Measurements from ENCODE around the gene PLEKHF1. TPM values are rescaled to one million over a fixed set of nuclear protein-coding genes. Genes with fewer than 3 reads are reported as not detected.

PLEKHF1 gene, protein sequence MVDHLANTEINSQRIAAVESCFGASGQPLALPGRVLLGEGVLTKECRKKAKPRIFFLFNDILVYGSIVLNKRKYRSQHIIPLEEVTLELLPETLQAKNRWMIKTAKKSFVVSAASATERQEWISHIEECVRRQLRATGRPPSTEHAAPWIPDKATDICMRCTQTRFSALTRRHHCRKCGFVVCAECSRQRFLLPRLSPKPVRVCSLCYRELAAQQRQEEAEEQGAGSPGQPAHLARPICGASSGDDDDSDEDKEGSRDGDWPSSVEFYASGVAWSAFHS
- total RNA-seq (10 to 100 TPM; 10.8 to 17.5 TPM), polyA plus RNA-seq (10 to 100 TPM in 1 of 2 donors, 1 to 10 TPM in 1; 9.9 to 17.2 TPM)
- long read RNA-seq, donor 1, transcript PLEKHF1-201 (2 exons, 2,084 nt): major isoform, 103 of 143 reads
- long read RNA-seq, donor 1, transcript PLEKHF1-204 (2 exons, 1,357 nt): minor isoform, 22 of 143 reads
- long read RNA-seq, donor 1, partial matches to known transcripts: 14 of 143 reads
- long read RNA-seq, donor 1, other reads (novel, unspliced or antisense): 4 of 143 reads
- long read RNA-seq, donor 2, transcript PLEKHF1-204 (2 exons, 1,357 nt): minor isoform, 7 of 35 reads
- long read RNA-seq, donor 2, transcript PLEKHF1-201 (2 exons, 2,084 nt): major isoform, 24 of 35 reads
- long read RNA-seq, donor 2, partial matches to known transcripts: 0 of 35 reads
- long read RNA-seq, donor 2, other reads (novel, unspliced or antisense): 4 of 35 reads

DNA sequence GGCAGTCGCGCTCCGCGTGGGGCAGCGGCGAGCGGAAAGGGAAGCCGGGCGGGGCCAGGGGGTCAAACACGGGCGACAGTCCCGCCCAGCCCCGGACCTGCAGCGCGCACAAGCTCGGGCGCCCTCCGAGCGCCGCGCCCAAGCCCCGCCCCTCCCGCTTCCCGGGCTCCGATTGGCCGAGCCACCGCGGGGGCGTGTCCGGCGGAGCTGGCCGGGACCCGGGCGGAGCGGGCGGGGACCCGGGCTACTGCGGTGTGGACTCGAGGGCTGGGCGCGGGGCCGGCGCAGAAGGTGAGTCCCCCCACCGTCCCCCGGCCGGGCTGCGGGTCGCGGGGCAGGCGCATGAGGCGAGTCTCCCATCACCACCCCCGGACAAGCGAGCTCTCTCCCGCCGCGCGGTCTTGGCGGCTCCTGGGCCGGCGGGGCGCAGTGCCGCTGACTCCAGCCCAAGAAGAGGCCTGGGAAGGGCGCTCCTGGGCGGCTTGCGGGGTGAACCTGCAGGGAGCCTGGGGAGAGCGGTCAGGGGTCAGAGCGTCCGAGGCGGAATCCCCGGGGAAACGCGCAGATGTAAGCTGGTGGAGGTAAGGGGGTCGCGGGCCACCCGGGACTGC, at the start of gene PLEKHF1:
Gene PLEKHF1 (plus strand): TSS at position 247 of the 611 bp plus-strand sequence. CDS start 8,379 bp downstream, outside the sequence.
- Histone ChIP-seq H3K36me3 (ENCODE audit: control insufficient read depth in 1 of 2, insufficient read depth in 2 of 2, low read length in 1 of 2) (no peaks in the 10 kb centered on the region), H3K4me1 (ENCODE audit: control insufficient read depth in 1 of 2, insufficient read depth in 2 of 2, low read length in 2 of 2) (peaks cover 0 to 2% of the 10 kb centered on the region in 2 donors), H3K27ac (ENCODE audit: low read depth in 1 of 2, low read length in 2 of 2) (peak within 1 kb of the TSS; percentile 60 to 92), H3K27me3 (ENCODE audit: control insufficient read depth in 1 of 2, insufficient read depth in 2 of 2, low read length in 1 of 2) (no peaks in the 10 kb centered on the region), H3K9me3 (ENCODE audit: control insufficient read depth, low read length) (no peaks in the 10 kb centered on the region), H3K4me3 (ENCODE audit: low read length in 2 of 2) (peak within 1 kb of the TSS; percentile 57 to 80)
- ATAC-seq (ENCODE audit: low FRiP score) (peak; percentile 93), DNase-seq (peak; percentile 94 to 96)
- 0 to 1% methylated on average over 37 to 75 of the region's 75 CpGs for WGBS, 2 donors
- intact Hi-C loops (cut with DNase I): loop anchor here in 1 of 2 donors (5.0 kb wide), 1 partner anchor 53 kb away; no protein-coding TSS in a partner anchor

DNA sequence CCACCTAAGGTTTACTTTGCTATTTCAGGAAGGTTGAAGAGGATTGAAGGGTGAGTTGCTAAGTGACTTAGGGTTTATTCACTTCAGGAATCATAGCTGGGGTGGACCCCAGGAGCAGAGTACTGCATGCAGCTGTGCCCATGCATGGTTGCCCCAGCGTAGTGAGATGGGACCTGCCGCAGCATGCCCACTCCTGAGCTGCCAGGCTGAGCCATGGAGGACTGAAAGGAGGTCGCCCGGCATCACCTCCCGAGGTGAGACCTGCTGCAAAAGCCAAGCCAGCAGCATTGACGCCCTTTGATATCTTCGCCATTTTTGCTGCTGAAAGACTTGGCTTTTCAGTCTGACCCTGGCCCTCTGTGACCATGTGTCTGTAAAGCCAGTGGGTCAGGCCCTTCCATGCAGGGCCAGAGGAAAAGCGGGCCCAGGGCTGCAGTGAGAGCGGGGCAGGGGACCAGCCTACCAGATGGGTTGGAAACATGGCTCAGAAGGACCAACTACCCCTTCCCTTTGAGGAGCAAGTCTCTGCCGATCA, 49.3 kb upstream of the PLEKHF1 start:
- no peaks in the 10 kb centered on the region for H3K9me3 ChIP-seq (ENCODE audit: control insufficient read depth, low read length)
- H3K4me1 ChIP-seq (ENCODE audit: control insufficient read depth in 1 of 2, insufficient read depth in 2 of 2, low read length in 2 of 2): no peaks in the 10 kb centered on the region
- H3K36me3 ChIP-seq (ENCODE audit: control insufficient read depth in 1 of 2, insufficient read depth in 2 of 2, low read length in 1 of 2): peaks cover 0 to 19% of the 10 kb centered on the region in 2 donors
- DNase-seq (peak in 1 of 2 donors; percentile 56), ATAC-seq (ENCODE audit: low FRiP score) (no peak)
- H3K4me3 ChIP-seq (ENCODE audit: low read length in 2 of 2): no peak overlapping the region
- H3K27ac ChIP-seq (ENCODE audit: low read depth in 1 of 2, low read length in 2 of 2): no peak overlapping the region
- WGBS, 2 donors: 91 to 92% methylated on average over 10 of the region's 10 CpGs
- no peaks in the 10 kb centered on the region for H3K27me3 ChIP-seq (ENCODE audit: control insufficient read depth in 1 of 2, insufficient read depth in 2 of 2, low read length in 1 of 2)
- intact Hi-C loops (cut with DNase I): no loop called here

DNA sequence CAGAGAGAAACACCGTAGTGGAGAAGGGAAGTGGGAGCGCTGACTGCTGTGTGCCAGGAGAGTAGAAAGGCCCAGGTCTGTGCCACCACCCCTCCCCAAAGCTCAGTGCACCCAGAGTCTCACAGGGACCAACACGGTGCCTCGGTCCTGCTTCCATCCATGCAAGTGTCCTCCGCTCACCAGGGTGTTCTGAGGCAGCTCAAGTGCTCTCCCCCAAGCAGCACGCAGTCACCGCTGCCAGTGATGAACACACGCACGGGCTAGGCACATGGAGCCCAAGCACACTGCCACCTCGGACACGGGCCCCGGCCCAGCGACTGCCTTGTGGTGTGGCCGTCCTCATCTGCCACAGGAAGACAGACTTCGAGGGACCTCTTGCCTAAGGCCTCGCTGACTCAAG, 48.7 kb upstream of the PLEKHF1 start:
- intact Hi-C loops (cut with DNase I): no loop called here
- no peak for ATAC-seq (ENCODE audit: low FRiP score)
- no peak overlapping the region for H3K27ac ChIP-seq (ENCODE audit: low read depth in 1 of 2, low read length in 2 of 2)
- H3K4me3 ChIP-seq (ENCODE audit: low read length in 2 of 2): no peak overlapping the region
- 88 to 89% methylated on average over 16 of the region's 16 CpGs for WGBS, 2 donors
- H3K27me3 ChIP-seq (ENCODE audit: control insufficient read depth in 1 of 2, insufficient read depth in 2 of 2, low read length in 1 of 2): no peaks in the 10 kb centered on the region
- peak in 1 of 2 donors; percentile 62 for DNase-seq
- peaks cover 0 to 16% of the 10 kb centered on the region in 2 donors for H3K36me3 ChIP-seq (ENCODE audit: control insufficient read depth in 1 of 2, insufficient read depth in 2 of 2, low read length in 1 of 2)
- H3K9me3 ChIP-seq (ENCODE audit: control insufficient read depth, low read length): no peaks in the 10 kb centered on the region
- no peaks in the 10 kb centered on the region for H3K4me1 ChIP-seq (ENCODE audit: control insufficient read depth in 1 of 2, insufficient read depth in 2 of 2, low read length in 2 of 2)

DNA sequence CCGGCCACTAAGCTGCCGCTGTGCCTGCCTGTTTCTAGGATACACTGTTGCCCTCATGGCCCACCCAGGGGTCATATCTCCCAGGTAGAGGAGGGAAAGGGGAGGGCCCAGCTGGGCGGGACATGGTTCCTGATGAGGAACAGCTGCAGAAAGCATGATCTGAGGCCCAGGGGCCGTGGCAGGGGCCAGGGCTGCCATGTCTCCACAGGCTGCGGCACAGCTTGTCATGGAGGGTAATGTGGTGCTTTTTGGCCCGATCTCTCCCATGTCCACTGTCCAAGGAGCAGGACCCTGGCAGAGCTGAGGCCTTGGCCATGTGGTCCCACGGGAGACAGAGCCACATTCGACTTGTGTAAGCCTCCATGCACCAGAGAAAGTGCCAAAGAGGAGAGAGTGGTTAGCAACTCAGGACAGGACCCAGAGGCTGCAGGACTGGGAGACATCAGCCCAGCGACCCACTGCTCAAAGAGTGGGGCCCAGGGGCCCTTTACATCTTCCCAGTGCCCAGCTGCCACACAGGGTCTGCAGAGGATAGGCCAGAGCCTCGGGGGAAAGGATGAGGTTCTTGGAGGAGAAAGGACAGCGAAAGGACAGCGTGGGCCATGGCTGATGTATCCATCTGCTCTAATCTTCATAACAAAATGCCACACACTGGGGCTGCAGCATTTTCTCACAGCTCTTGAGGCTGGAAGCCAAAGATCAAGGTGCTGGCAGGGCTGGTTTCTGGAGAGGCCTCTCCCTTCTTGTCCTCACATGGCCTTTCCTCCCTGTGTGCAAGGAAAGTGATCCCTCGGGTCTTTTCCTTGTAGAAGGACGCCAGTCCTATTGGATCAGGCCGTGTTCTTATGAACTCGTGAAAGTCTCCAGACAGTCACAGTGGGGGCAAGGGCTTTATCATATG, 47.6 kb upstream of the PLEKHF1 start:
- intact Hi-C loops (cut with DNase I): no loop called here
- no peak overlapping the region for H3K27ac ChIP-seq (ENCODE audit: low read depth in 1 of 2, low read length in 2 of 2)
- WGBS, 2 donors: 72 to 79% methylated on average over 16 of the region's 16 CpGs
- H3K27me3 ChIP-seq (ENCODE audit: control insufficient read depth in 1 of 2, insufficient read depth in 2 of 2, low read length in 1 of 2): no peaks in the 10 kb centered on the region
- H3K9me3 ChIP-seq (ENCODE audit: control insufficient read depth, low read length): no peaks in the 10 kb centered on the region
- no peak overlapping the region for H3K4me3 ChIP-seq (ENCODE audit: low read length in 2 of 2)
- ATAC-seq (ENCODE audit: low FRiP score) (no peak), DNase-seq (peak in 1 of 2 donors; percentile 63)
- H3K4me1 ChIP-seq (ENCODE audit: control insufficient read depth in 1 of 2, insufficient read depth in 2 of 2, low read length in 2 of 2): no peaks in the 10 kb centered on the region
- peaks cover 0 to 8% of the 10 kb centered on the region in 2 donors for H3K36me3 ChIP-seq (ENCODE audit: control insufficient read depth in 1 of 2, insufficient read depth in 2 of 2, low read length in 1 of 2)

DNA sequence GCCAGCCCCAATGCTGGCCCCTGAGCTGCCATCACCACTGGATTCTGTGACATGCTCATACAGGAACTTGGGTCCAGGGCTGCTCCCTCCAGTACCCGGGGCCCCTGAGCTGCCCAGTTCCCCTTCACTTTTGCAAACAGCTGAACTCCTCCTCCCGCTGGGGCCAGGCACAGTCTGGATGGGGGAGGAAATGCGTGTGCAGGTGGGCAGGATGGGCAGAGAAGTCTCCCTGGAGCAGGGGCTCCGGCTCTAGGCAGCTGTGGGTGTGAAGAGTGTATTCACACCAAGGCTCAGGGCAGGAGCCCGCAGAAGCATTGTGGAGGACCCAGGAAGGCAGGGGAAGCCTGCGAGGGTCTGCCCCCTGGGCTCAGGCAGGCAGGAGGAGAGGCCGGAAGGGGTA, 46.8 kb upstream of the PLEKHF1 start:
- WGBS, 2 donors: 81 to 83% methylated on average over 7 of the region's 7 CpGs
- Histone ChIP-seq H3K36me3 (ENCODE audit: control insufficient read depth in 1 of 2, insufficient read depth in 2 of 2, low read length in 1 of 2) (peaks cover 0 to 2% of the 10 kb centered on the region in 2 donors), H3K9me3 (ENCODE audit: control insufficient read depth, low read length) (no peaks in the 10 kb centered on the region), H3K4me1 (ENCODE audit: control insufficient read depth in 1 of 2, insufficient read depth in 2 of 2, low read length in 2 of 2) (no peaks in the 10 kb centered on the region), H3K27ac (ENCODE audit: low read depth in 1 of 2, low read length in 2 of 2) (no peak overlapping the region), H3K4me3 (ENCODE audit: low read length in 2 of 2) (no peak overlapping the region), H3K27me3 (ENCODE audit: control insufficient read depth in 1 of 2, insufficient read depth in 2 of 2, low read length in 1 of 2) (no peaks in the 10 kb centered on the region)
- intact Hi-C loops (cut with DNase I): no loop called here
- ATAC-seq (ENCODE audit: low FRiP score) (no peak), DNase-seq (peak in 1 of 2 donors; percentile 44)

DNA sequence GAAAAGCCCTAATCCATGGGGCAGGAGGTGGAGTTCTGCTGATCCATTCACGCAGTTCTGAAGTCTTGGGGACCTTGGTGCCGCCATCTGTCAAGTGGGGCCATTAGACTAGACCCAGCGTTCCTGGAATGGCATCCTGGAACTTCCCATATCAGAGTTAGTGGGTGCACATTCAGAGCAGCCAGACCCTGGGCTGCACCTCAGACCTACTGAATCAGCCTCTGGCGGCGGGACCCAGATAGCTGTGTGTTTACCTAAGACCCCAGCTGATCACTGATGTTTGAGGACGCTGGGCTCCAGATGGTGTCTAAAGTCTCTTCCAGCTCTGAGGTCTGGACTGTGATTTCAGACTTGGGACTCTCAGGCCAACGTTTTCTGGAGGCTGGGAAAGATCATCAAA, 46.4 kb upstream of the PLEKHF1 start:
- Histone ChIP-seq H3K4me3 (ENCODE audit: low read length in 2 of 2) (no peak overlapping the region), H3K9me3 (ENCODE audit: control insufficient read depth, low read length) (no peaks in the 10 kb centered on the region), H3K27me3 (ENCODE audit: control insufficient read depth in 1 of 2, insufficient read depth in 2 of 2, low read length in 1 of 2) (no peaks in the 10 kb centered on the region), H3K4me1 (ENCODE audit: control insufficient read depth in 1 of 2, insufficient read depth in 2 of 2, low read length in 2 of 2) (no peaks in the 10 kb centered on the region), H3K27ac (ENCODE audit: low read depth in 1 of 2, low read length in 2 of 2) (no peak overlapping the region), H3K36me3 (ENCODE audit: control insufficient read depth in 1 of 2, insufficient read depth in 2 of 2, low read length in 1 of 2) (peaks cover 0 to 2% of the 10 kb centered on the region in 2 donors)
- WGBS, 2 donors: 37 to 41% methylated on average over 7 of the region's 7 CpGs
- intact Hi-C loops (cut with DNase I): no loop called here
- DNase-seq (peak in 1 of 2 donors; percentile 52), ATAC-seq (ENCODE audit: low FRiP score) (no peak)

DNA sequence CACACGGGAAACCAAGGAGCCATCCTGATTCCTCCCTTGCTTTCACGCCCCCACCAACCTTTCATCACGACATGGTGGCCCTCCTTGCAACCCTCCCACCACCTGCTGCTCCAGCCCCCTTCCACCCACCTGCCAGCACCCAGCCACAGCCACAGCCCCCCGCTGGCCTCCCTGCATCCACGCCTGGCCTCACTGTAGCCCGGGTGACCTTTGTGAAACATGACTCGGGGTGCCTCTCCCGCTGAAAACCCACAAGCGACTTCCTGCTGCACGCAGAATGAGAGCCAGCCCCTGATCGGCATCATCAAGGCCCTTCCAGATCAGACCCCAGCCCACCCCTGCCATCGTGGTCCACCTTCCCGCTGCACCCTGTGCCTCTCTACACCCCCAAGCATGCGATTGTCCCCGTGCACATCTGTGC, 44.3 kb upstream of the PLEKHF1 start:
- intact Hi-C loops (cut with DNase I): no loop called here
- Histone ChIP-seq H3K36me3 (ENCODE audit: control insufficient read depth in 1 of 2, insufficient read depth in 2 of 2, low read length in 1 of 2) (no peaks in the 10 kb centered on the region), H3K4me1 (ENCODE audit: control insufficient read depth in 1 of 2, insufficient read depth in 2 of 2, low read length in 2 of 2) (no peaks in the 10 kb centered on the region), H3K4me3 (ENCODE audit: low read length in 2 of 2) (no peak overlapping the region), H3K27ac (ENCODE audit: low read depth in 1 of 2, low read length in 2 of 2) (no peak overlapping the region), H3K27me3 (ENCODE audit: control insufficient read depth in 1 of 2, insufficient read depth in 2 of 2, low read length in 1 of 2) (no peaks in the 10 kb centered on the region), H3K9me3 (ENCODE audit: control insufficient read depth, low read length) (no peaks in the 10 kb centered on the region)
- no peak for ATAC-seq (ENCODE audit: low FRiP score)
- peak in 1 of 2 donors; percentile 40 for DNase-seq
- 61 to 68% methylated on average over 15 of the region's 15 CpGs for WGBS, 2 donors
